ENCODE measurements around the gene MUC3A.
A peak's percentile ranks its signal among the peaks of the same experiment; 100 is the strongest.

The MUC3A gene

GRCh38 chr7:100914208-100914878, 35.0 kb upstream of the MUC3A start (continued):
- TF ChIP-seq, protein P1, sequence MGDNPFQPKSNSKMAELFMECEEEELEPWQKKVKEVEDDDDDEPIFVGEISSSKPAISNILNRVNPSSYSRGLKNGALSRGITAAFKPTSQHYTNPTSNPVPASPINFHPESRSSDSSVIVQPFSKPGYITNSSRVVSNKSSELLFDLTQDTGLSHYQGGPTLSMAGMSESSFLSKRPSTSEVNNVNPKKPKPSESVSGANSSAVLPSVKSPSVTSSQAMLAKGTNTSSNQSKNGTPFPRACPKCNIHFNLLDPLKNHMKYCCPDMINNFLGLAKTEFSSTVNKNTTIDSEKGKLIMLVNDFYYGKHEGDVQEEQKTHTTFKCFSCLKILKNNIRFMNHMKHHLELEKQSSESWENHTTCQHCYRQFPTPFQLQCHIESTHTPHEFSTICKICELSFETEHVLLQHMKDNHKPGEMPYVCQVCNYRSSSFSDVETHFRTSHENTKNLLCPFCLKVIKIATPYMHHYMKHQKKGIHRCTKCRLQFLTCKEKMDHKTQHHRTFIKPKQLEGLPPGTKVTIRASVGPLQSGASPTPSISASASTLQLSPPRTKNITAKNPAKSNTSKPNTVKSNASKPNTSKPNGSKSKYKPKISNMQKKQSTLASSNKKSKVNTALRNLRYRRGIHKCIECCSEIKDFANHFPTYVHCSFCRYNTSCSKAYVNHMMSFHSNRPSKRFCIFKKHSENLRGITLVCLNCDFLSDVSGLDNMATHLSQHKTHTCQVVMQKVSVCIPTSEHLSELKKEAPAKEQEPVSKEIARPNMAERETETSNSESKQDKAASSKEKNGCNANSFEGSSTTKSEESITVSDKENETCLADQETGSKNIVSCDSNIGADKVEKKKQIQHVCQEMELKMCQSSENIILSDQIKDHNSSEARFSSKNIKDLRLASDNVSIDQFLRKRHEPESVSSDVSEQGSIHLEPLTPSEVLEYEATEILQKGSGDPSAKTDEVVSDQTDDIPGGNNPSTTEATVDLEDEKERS (tag by site-specific recombination; IDR thresholded peaks at IDR 0.05) = no peak
- TF ChIP-seq OSR2 (tag by site-specific recombination; IDR thresholded peaks at IDR 0.05) = no peak
- no peak for TF ChIP-seq ZNF777 (tag by site-specific recombination; IDR thresholded peaks at IDR 0.05; ENCODE audit: borderline replicate concordance)
- no peak for TF ChIP-seq ZSCAN5A (tag by site-specific recombination; IDR thresholded peaks at IDR 0.05)
- TF ChIP-seq ZNF664 (tag by site-specific recombination; IDR thresholded peaks at IDR 0.05) = peak; percentile 66
- TF ChIP-seq TSHZ1 (tag by site-specific recombination; IDR thresholded peaks at IDR 0.05; ENCODE audit: borderline replicate concordance) = no peak
- no peak for TF ChIP-seq ZBTB7A (tag by site-specific recombination; IDR thresholded peaks at IDR 0.05; ENCODE audit: low read depth)
- no peak for TF ChIP-seq MEIS1 (CRISPR knock-in tag; IDR thresholded peaks at IDR 0.05; ENCODE audit: borderline replicate concordance)
- TF ChIP-seq ZFP41 (tag by site-specific recombination; IDR thresholded peaks at IDR 0.05; ENCODE audit: borderline replicate concordance) = no peak
- no peak for TF ChIP-seq ZNF658 (tag by site-specific recombination; IDR thresholded peaks at IDR 0.05)
- TF ChIP-seq BCL11B (tag by site-specific recombination; IDR thresholded peaks at IDR 0.05; ENCODE audit: low read depth) = no peak
- TF ChIP-seq ZNF747 (tag by site-specific recombination; IDR thresholded peaks at IDR 0.05) = no peak
- no peak for TF ChIP-seq ZNF114 (tag by site-specific recombination; IDR thresholded peaks at IDR 0.05)
- TF ChIP-seq, protein P2, sequence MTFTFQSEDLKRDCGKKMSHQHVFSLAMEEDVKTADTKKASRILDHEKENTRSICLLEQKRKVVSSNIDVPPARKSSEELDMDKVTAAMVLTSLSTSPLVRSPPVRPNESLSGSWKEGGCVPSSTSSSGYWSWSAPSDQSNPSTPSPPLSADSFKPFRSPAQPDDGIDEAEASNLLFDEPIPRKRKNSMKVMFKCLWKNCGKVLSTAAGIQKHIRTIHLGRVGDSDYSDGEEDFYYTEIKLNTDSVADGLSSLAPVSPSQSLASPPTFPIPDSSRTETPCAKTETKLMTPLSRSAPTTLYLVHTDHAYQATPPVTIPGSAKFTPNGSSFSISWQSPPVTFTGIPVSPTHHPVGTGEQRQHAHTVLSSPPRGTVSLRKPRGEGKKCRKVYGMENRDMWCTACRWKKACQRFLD (tag by site-specific recombination; IDR thresholded peaks at IDR 0.05) = no peak
- TF ChIP-seq IKZF3 (tag by site-specific recombination; IDR thresholded peaks at IDR 0.05) = no peak
- no peak for TF ChIP-seq ZNF837 (tag by site-specific recombination; IDR thresholded peaks at IDR 0.05)
- TF ChIP-seq KLF8 (tag by site-specific recombination; IDR thresholded peaks at IDR 0.05) = no peak
- TF ChIP-seq MYNN (tag by site-specific recombination; IDR thresholded peaks at IDR 0.05; ENCODE audit: borderline replicate concordance) = no peak
- no peak for TF ChIP-seq ZNF221 (tag by site-specific recombination; IDR thresholded peaks at IDR 0.05; ENCODE audit: borderline replicate concordance)
- TF ChIP-seq, protein P3, sequence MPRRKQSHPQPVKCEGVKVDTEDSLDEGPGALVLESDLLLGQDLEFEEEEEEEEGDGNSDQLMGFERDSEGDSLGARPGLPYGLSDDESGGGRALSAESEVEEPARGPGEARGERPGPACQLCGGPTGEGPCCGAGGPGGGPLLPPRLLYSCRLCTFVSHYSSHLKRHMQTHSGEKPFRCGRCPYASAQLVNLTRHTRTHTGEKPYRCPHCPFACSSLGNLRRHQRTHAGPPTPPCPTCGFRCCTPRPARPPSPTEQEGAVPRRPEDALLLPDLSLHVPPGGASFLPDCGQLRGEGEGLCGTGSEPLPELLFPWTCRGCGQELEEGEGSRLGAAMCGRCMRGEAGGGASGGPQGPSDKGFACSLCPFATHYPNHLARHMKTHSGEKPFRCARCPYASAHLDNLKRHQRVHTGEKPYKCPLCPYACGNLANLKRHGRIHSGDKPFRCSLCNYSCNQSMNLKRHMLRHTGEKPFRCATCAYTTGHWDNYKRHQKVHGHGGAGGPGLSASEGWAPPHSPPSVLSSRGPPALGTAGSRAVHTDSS (tag by site-specific recombination; IDR thresholded peaks at IDR 0.05) = no peak
- no peak for TF ChIP-seq ZNF391 (tag by site-specific recombination; IDR thresholded peaks at IDR 0.05; ENCODE audit: borderline replicate concordance, low read depth)
- no peak for TF ChIP-seq ZNF600 (tag by site-specific recombination; IDR thresholded peaks at IDR 0.05)
- TF ChIP-seq ZNF133 (tag by site-specific recombination; IDR thresholded peaks at IDR 0.05) = no peak
- TF ChIP-seq ZNF426 (tag by site-specific recombination; IDR thresholded peaks at IDR 0.05) = peak; percentile 83
- TF ChIP-seq ZNF571 (tag by site-specific recombination; IDR thresholded peaks at IDR 0.05) = no peak
- no peak for TF ChIP-seq MZF1 (tag by site-specific recombination; IDR thresholded peaks at IDR 0.05; ENCODE audit: borderline replicate concordance)
- TF ChIP-seq ZNF791 (tag by site-specific recombination; IDR thresholded peaks at IDR 0.05) = 0 out of 2 replicates have a peak, but pooled peaks have one; percentile 28
- TF ChIP-seq ZNF266 (tag by site-specific recombination; IDR thresholded peaks at IDR 0.05; ENCODE audit: low read depth) = peak; percentile 89; the same call in 1 of the 2 replicates
- TF ChIP-seq PRDM1 (tag by site-specific recombination; IDR thresholded peaks at IDR 0.05) = no peak
- no peak for TF ChIP-seq YY1 (tag by site-specific recombination; IDR thresholded peaks at IDR 0.05)
- no peak for TF ChIP-seq ZNF121 (tag by site-specific recombination; IDR thresholded peaks at IDR 0.05)

Measured in HEK293 (cell line).